HG02870 (cell line): ENCODE measurements around the gene DNAH6.

Source experiments
- ATAC-seq: cut with Tn5 transposase; IDR thresholded peaks from one replicate; pipeline ENCODE4 v1.9.1; 2021; ENCODE audit warnings: mild to moderate bottlenecking, moderate library complexity; ENCODE audit not compliant: unreplicated experiment

The DNAH6 gene

GRCh38 chr2:84830758-84831500 is 314.6 kb downstream of the DNAH6 start:
- no peak for ATAC-seq

GRCh38 chr2:84832772-84833461 is 316.6 kb downstream of the DNAH6 start:
- peak; percentile 83 for ATAC-seq

GRCh38 chr2:84833481-84834150 is 317.3 kb downstream of the DNAH6 start:
- no peak for ATAC-seq

- no peak for ATAC-seq
Measured at GRCh38 chr2:84836215-84836614, 319.9 kb downstream of the DNAH6 start.

GRCh38 chr2:84838434-84839145 is 322.3 kb downstream of the DNAH6 start:
- ATAC-seq = no peak

GRCh38 chr2:84839851-84840250 is 323.6 kb downstream of the DNAH6 start:
- ATAC-seq = no peak

- no peak for ATAC-seq
Measured at GRCh38 chr2:84840306-84840705, 324.0 kb downstream of the DNAH6 start.

GRCh38 chr2:84841577-84841976 is 325.3 kb downstream of the DNAH6 start:
- no peak for ATAC-seq

GRCh38 chr2:84844141-84844540 is 327.8 kb downstream of the DNAH6 start:
- no peak for ATAC-seq

- no peak for ATAC-seq
Measured at GRCh38 chr2:84846041-84846663, 329.9 kb downstream of the DNAH6 start.

- no peak for ATAC-seq
Measured at GRCh38 chr2:84846741-84847142, 330.4 kb downstream of the DNAH6 start.

- ATAC-seq = no peak
Measured at GRCh38 chr2:84847326-84848050, 331.2 kb downstream of the DNAH6 start.

- ATAC-seq = no peak
Measured at GRCh38 chr2:84849271-84849952, 333.1 kb downstream of the DNAH6 start.

GRCh38 chr2:84850471-84850870 is 334.2 kb downstream of the DNAH6 start:
- ATAC-seq = no peak

- ATAC-seq = no peak
Measured at GRCh38 chr2:84851876-84852275, 335.6 kb downstream of the DNAH6 start.

- ATAC-seq = no peak
Measured at GRCh38 chr2:84854850-84855249, 338.6 kb downstream of the DNAH6 start.

GRCh38 chr2:84855731-84856130 is 339.4 kb downstream of the DNAH6 start:
- no peak for ATAC-seq

GRCh38 chr2:84856787-84857186 is 340.5 kb downstream of the DNAH6 start:
- peak; percentile 68 for ATAC-seq

GRCh38 chr2:84857566-84857965 is 341.3 kb downstream of the DNAH6 start:
- no peak for ATAC-seq

GRCh38 chr2:84858123-84858522 is 341.8 kb downstream of the DNAH6 start:
- ATAC-seq = no peak
